HepG2 (cell line): ENCODE data around the gene CBX6. TPM values are rescaled to one million over a fixed set of nuclear protein-coding genes. Genes with fewer than 3 reads are reported as not detected.

Source experiments
- AFF4 ChIP-seq: sonication (generic); formaldehyde crosslinking; IDR thresholded peaks from 2 replicates; pipeline ENCODE4 v1.4.0; 2020; ENCODE audit warnings: missing genetic modification reagents
- ARNTL ChIP-seq: sonication (generic); formaldehyde crosslinking; IDR thresholded peaks from 2 replicates; pipeline ENCODE4 v1.4.0; 2020; ENCODE audit warnings: mild to moderate bottlenecking, missing genetic modification reagents
- DPF2 ChIP-seq: sonication (generic); formaldehyde crosslinking; IDR thresholded peaks from 2 replicates; pipeline ENCODE4 v1.4.0; 2020; ENCODE audit warnings: mild to moderate bottlenecking, low read depth, missing genetic modification reagents, borderline replicate concordance
- HIC2 ChIP-seq: sonication (generic); formaldehyde crosslinking; IDR thresholded peaks from 2 replicates; pipeline ENCODE4 v1.9.0; 2022; ENCODE audit warnings: low read depth, missing genetic modification reagents
- HNRNPL ChIP-seq: fragments of 200-400 bp; formaldehyde crosslinking; IDR thresholded peaks from 2 replicates; pipeline ENCODE4 v1.6.1; 2017; ENCODE audit warnings: mild to moderate bottlenecking, low read depth, low read length
- SMAD3 ChIP-seq: sonication (generic); formaldehyde crosslinking; IDR thresholded peaks from 2 replicates; pipeline ENCODE4 v1.4.0; 2020; ENCODE audit warnings: missing genetic modification reagents
- SMAD9 ChIP-seq: sonication (generic); formaldehyde crosslinking; IDR thresholded peaks from 2 replicates; pipeline ENCODE4 v1.5.1; 2020; ENCODE audit warnings: mild to moderate bottlenecking, missing genetic modification reagents
- SMC3 ChIP-seq: IDR thresholded peaks from 2 replicates; pipeline ENCODE4 v1.6.1; 2011; ENCODE audit warnings: low read length, improper control_type of control experiment
- TEAD3 ChIP-seq: optimal IDR thresholded peaks from 2 replicates; pipeline ENCODE3; 2016; ENCODE audit warnings: borderline replicate concordance
- THRA ChIP-seq: sonication (generic); formaldehyde crosslinking; IDR thresholded peaks from 2 replicates; pipeline ENCODE4 v1.4.0; 2020; ENCODE audit warnings: missing genetic modification reagents, borderline replicate concordance
- U2AF1 ChIP-seq: fragments of 200-400 bp; formaldehyde crosslinking; optimal IDR thresholded peaks from 2 replicates; pipeline ENCODE3; 2017; ENCODE audit warnings: mild to moderate bottlenecking, low read depth, low read length
- ZNF569 ChIP-seq: sonication (generic); formaldehyde crosslinking; IDR thresholded peaks from 2 replicates; pipeline ENCODE4 v1.5.0; 2020; ENCODE audit warnings: mild to moderate bottlenecking, missing genetic modification reagents, moderate library complexity, borderline replicate concordance
- ZNF609 ChIP-seq: sonication (generic); formaldehyde crosslinking; IDR thresholded peaks from 2 replicates; pipeline ENCODE4 v1.4.0; 2020; ENCODE audit warnings: mild to moderate bottlenecking, missing genetic modification reagents, borderline replicate concordance
- ZNF772 ChIP-seq: sonication (generic); formaldehyde crosslinking; IDR thresholded peaks from 2 replicates; pipeline ENCODE4 v1.5.0; 2020; ENCODE audit warnings: mild to moderate bottlenecking, missing genetic modification reagents
- ZNF775 ChIP-seq: sonication (generic); formaldehyde crosslinking; IDR thresholded peaks from 2 replicates; pipeline ENCODE4 v1.4.0; 2020; ENCODE audit warnings: missing genetic modification reagents, mild to moderate bottlenecking, moderate library complexity, borderline replicate concordance
- ZSCAN20 ChIP-seq: sonication (generic); formaldehyde crosslinking; IDR thresholded peaks from 2 replicates; pipeline ENCODE4 v1.4.0; 2020; ENCODE audit warnings: missing genetic modification reagents, mild to moderate bottlenecking, borderline replicate concordance
- polyA plus RNA-seq, 8 experiments: library from polyadenylated mRNA; depleted of rRNA in 3 of 8; stranded (reverse) in 7 of 8; unstranded in 1 of 8; fragments of >200 nt; fragmentation: Illumina TruSeq in 4 of 8; extraction: Trizol in 4 of 8; gene quantifications; 2 replicates each; pipeline versions ENCODE4 v1.2.1 to v1.2.3, GENCODE V29; 2011 to 2016; ENCODE audit warnings: low read depth in 4 of 8, missing spikeins in 1 of 8, mixed read lengths in 1 of 8; ENCODE audit not compliant: insufficient read depth in 1 of 8
- total RNA-seq, 5 experiments: library from RNA; depleted of rRNA; stranded (reverse); fragments of >200 nt; fragmentation: Illumina TruSeq; extraction: Trizol; gene quantifications; 2 replicates each; pipeline ENCODE4 v1.2.3, GENCODE V29; 2016; ENCODE audit warnings: low read depth in 1 of 5

The CBX6 gene
- total and polyA plus RNA-seq, 2 of the 13 experiments (the other 11 are each of a cell fraction or from before 2014, with no cell fraction given), result 1.7 to 6.5 TPM

GRCh38 chr22:38868886-38869381 is 3.1 kb downstream of the CBX6 start (continued):
- TF ChIP-seq ZNF609 (CRISPR knock-in tag) (no peak), ZNF772 (CRISPR knock-in tag) (0 out of 2 replicates have a peak, but pooled peaks have one; percentile 37), SMAD3 (CRISPR knock-in tag) (no peak), TEAD3 (CRISPR knock-in tag) (no peak), SMAD9 (CRISPR knock-in tag) (no peak), THRA (CRISPR knock-in tag) (0 out of 2 replicates have a peak, but pooled peaks have one; percentile 24), DPF2 (CRISPR knock-in tag) (no peak), HIC2 (CRISPR knock-in tag) (no peak), ZNF569 (CRISPR knock-in tag) (no peak), HNRNPL (peak; percentile 65; the same call in 1 of the 2 replicates), ZNF775 (CRISPR knock-in tag) (no peak), U2AF1 (no peak), AFF4 (CRISPR knock-in tag) (no peak), ARNTL (CRISPR knock-in tag) (no peak), ZSCAN20 (no peak), SMC3 (no peak)
